NCI-H146 treated with DMSO at 0.1 percent for 48 hours (cell line): ENCODE data around the gene HCN2.

Experiments used
- DNase-seq: peaks from one replicate; lab custom pipeline; 2025; ENCODE audit not compliant: unreplicated experiment; lab: John Stamatoyannopoulos, UW

The HCN2 gene

DNA sequence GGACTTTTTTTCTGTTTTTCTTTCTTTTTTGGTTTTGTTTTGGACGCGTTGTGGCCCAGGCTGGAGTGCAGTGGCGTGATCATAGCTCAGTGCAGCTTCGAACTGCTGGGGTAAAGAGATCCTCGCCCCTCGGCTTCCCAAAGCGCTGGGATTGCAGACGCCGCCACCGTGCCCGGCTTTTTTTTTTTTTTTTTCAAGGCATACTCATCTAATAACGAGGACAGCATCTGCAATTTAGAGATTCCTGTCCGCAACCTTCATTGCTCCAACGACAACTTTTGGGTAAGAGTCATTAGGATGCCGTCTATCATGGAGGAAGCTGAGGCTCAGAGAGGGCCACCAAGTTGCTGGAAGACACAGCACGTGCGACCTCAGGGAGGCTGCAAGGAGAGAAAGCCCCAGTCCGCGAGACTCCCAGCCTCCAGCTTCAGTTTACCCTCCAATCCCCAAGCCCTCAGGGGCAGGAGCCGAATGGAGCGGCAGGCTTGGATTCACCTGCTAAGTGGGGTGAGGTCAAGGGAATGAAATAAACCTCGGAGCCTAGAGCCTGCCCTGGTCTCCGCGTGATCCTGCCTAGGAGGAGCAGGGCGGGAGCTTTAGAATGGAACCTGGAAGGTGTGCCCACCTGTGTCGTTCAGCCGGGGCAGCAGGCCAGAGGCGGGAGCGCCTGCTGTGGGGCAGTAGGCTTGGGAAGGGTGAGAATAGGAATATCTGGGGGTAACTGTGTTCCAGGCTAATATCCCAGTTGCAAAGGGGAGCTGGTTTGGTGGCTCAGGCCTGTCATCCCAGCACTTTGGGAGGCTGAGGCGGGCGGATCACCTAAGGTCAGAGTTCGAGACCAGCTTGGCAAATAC, 44.3 kb downstream of the HCN2 start:
- DNase-seq, result no peak

DNA sequence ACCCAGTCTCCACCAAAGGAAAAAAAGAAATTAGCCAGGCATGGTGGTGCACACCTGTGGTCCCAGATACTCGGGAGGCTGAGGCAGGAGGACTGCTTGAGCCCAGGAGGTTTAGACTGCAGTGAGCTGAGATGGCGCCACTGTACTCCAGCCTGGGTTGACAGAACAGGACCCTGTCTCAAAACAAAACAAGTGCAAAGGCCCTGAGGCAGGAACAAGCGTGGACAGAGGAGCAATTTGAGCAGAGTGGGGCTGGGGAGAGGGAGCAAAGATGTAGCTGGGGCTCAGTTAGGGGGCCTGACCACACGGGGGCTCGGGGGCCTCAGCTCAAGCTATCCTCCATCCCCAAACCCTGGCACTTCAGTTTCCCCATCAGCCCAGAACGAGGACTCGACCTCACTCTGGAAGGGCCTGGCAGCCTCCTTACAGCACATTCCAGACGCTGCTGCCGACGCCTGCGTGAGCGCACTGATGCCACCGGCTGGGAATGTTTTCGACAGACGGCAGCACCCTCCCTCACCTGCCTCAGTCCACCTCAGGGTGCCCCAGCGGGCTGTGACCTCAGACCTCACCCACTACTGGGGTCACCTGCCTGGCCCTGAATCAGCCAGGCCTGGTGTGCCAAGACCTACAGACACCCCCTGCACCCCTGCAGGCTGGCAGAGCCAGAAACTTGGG, 45.4 kb downstream of the HCN2 start:
- DNase-seq, result no peak

DNA sequence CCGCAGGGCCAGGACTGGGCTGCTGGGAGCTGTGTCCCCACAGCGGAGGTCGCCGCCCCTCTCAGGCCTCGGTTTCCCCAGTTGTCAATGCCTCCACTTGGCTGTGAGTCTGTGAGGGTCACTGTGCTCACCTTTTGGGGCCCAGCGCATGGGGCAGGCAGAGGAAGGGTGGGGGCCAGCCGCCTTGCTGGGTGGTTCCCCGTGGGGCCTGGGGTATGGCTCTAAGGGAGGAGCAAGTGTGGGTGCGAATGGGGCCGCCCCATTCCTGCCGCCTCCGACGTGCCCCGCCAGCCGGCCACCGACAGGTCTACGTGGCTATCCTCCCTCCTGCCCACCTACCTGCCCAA, 49.2 kb downstream of the HCN2 start:
- DNase-seq, result no peak

DNA sequence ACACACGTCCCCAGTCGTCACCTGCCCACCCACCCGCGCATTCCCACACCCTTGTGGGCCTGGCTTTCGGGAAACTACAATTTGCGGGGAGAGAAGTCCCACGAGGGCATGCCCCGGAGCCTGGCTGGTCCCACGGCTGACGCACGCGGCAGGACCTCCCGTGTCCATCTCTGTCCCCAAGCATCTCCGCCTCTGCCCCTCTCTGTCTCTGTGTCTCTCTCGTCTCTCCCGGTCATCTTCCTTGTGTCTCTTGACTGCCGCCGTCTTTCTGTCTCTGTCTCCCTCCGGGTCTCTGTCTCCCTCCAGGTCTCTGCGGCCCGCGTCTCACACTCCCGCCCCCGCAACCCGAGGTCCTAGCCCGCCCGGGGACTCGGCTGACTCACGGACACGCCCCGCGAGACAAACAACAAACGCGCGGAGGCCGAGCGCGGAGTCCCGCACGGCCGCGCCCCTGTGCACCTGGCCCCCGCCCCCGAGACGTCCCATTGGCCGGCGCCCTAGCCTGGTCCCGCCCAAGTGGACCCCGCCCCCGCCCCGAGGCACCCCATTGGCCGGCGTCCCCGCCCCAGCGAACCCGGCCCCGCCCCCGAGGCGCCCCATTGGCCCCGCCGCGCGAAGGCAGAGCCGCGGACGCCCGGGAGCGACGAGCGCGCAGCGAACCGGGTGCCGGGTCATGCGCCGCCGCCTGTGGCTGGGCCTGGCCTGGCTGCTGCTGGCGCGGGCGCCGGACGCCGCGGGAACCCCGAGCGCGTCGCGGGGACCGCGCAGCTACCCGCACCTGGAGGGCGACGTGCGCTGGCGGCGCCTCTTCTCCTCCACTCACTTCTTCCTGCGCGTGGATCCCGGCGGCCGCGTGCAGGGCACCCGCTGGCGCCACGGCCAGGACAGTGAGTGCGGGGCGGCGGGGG, 49.8 kb downstream of the HCN2 start, which contains the start of gene FGF22:
Gene FGF22 (plus strand): TSS at position 627 of the 908 bp plus-strand sequence. CDS start 47 bp downstream, at position 674.
- DNase-seq, result peak; percentile 46

DNA sequence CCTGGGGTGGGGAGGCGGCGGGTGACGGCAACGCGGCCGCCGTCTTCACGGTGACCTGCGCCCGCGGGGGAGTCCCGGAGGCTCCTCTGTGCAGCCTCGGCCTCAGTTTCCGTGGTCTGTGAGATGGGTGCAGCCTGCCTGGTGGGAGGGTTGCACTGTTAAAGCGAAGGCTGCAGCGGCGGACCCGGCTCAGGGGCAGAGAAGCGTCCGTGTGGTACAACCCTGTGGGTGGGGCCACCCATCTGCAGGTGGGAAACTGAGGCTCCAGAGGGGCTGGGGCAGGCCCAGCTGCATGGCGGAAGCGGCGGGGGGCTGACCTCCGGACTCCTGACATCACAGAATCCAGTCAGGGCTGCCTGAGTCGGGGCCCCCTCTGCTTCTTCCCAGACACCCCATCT, 50.5 kb downstream of the HCN2 start:
- no peak for DNase-seq

DNA sequence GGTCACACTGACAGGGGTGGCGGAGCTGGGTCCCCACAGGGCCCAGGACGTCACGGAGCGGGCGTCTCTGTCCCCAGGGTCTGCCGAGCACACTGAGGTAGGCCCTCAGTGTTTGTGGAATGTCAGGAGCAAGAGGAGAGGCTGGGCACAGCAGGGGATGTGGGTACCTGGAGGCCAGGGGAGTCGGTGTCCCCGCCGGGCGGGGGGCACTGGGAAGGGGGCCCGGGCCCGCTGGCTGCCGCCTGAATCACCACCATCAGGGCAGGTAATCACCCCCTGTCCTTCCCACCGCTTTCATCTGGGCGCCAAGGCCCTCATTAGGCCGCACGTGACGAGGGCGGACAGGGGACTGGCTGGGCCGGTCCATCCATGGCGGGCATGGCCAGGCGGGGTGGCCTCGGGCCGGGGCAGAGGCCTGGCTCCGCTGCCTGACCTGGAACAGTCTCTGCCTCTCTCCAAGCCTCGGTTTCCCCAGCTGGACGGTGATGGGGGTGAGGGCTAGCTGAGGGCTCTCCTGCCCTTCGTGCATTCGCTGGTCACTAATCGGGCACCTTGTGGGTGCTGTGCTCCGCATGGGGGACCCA, 51.0 kb downstream of the HCN2 start:
- no peak for DNase-seq

DNA sequence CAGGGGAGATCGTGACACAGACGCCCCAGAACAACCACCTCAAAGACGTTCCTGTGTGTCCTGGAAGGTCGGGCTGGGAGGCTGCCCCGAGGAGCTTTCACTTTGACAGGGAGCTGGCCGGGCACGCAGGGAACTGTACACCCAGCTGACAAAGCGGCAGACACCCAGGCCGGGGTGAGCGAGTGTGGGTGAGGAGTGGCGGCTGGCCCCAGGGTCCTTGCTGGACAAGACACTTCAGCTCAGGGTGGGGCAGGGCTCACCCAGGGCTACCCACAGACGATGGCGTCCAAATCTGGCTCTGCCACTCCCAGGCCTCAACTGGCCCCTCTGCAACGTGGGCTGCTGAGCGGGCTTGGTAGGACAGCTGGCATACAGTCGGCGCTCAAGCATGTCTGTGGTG, 52.0 kb downstream of the HCN2 start:
- DNase-seq, result no peak

DNA sequence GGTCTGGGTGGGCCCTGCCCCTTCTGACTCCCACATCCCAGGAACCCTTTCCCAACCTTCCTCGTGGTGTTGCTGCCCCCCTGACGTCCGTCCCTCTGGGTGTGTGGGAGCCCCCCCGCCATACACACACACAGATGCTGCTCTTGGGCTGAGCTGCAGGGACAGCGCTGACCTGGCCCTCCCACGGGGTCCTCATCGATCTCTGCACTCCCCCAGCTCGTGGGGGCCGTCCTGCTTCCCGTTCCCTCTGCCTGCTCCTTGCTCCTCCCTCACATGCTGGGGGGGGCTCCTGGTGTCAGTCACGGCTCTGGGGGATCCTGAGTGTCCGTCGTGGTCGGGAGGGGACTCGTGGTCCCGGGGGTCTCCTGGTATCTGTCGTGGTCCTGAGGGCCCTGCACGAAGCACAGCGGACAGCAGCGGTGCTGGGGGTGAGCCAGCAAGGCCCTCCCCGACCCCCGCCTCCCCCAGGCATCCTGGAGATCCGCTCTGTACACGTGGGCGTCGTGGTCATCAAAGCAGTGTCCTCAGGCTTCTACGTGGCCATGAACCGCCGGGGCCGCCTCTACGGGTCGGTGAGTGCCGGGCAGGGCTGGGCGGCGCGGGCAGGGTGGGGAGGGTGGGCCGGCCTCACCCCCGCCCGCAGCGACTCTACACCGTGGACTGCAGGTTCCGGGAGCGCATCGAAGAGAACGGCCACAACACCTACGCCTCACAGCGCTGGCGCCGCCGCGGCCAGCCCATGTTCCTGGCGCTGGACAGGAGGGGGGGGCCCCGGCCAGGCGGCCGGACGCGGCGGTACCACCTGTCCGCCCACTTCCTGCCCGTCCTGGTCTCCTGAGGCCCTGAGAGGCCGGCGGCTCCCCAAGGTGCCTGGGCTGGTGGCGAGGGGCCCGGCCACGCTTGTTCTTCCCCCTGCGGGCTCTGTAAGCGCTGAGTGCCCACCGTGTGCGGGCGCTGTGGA, 53.4 kb downstream of the HCN2 start:
- DNase-seq, result no peak

DNA sequence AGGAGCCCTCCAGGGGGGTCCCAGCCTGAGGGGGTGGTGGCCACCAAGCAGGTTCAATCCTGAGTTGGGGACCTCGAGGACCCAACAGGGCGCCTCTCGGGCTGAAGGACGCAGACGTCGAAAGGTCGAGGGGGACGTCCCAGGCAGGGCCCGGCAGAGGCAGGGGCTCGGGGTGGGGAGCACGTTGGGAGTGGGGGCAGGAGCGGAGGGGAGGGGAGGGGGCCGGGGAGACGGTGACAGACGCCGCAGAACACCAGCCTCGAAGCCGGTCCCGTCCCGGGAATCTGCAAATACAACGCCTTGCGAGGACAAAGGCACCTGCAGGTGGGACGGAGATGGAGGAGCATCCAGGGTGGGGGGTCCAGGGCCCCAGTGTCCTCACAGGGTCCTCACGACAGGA, 54.1 kb downstream of the HCN2 start:
- no peak for DNase-seq

DNA sequence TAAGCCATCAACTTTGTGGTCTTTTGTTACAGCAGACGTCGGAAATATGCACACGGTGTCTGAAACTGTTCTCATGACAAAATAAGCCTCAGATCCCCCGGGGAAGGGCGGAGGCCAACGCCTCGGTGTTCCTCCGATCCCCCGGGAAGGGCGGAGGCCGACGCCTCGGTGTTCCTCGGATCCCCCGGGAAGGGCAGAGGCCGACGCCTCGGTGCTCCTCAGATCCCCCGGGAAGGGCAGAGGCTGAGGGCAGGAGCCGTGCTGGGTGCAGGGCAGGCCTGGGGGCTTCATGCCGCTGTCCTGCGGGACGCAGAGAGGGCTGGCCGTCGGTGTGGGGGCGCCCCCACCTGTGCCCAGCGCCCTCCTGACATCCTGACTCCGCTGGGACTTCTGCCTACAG, 54.7 kb downstream of the HCN2 start:
- DNase-seq, result no peak

DNA sequence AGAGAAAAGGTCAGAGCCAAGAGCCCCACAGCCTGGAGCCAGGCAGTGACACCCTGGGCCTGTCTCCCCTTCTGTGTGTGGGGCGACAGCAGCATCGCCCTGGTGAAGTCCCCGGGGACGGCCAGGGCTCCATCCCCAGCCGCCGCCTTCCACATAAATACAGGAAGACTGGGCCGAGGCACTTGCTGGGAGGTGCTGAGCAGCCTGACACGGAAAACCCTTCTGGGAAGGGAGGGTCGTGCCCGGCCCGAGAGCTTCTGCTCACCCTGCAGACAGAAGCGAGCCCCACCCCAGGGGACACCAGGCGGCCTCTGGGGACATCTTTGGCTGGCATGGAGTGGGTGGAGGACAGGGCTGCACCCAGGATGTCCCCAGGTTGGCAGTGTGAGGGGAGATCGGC, 55.1 kb downstream of the HCN2 start:
- DNase-seq, result no peak

DNA sequence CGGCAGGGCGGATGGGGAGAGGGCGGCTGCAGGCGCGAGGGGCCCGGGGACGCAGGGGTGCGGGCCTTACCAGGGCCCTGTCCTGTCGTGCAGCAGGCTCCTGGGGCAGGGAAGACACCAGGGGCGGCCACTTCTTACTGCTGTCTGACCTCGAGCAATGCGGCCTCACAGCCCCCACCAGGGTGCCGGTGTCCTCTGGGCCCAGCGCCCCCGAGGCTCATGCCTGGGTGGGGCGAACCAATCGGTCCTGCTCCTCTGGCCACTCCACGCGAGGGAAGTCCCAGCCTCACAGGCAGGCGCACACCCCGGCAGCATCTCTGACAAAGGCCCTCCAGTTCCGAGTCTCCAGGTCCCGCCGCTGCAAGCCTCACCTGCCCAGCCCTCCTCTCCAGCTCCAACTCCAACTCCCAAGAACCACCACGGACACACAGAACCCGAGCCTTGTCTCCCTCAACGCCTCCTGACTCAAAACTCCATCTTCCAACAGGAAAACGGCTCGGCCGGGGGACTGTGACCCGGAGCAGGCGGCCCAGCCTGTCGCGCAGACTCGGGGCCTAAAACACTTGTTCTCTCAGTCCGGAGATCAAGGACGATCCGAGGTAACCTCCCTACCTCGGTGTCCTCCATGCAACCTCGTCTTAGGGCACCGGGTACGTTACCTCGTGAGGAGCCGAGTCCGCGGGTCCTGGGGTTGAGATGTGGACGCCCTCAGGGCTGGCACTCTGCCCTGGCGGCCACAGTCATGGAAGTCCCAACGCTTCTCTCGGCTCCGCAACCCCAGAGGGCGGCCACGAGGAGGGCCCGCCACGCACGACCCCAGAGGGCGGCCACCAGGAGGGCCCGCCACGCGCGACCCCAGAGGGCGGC, 56.5 kb downstream of the HCN2 start:
- DNase-seq, result no peak

DNA sequence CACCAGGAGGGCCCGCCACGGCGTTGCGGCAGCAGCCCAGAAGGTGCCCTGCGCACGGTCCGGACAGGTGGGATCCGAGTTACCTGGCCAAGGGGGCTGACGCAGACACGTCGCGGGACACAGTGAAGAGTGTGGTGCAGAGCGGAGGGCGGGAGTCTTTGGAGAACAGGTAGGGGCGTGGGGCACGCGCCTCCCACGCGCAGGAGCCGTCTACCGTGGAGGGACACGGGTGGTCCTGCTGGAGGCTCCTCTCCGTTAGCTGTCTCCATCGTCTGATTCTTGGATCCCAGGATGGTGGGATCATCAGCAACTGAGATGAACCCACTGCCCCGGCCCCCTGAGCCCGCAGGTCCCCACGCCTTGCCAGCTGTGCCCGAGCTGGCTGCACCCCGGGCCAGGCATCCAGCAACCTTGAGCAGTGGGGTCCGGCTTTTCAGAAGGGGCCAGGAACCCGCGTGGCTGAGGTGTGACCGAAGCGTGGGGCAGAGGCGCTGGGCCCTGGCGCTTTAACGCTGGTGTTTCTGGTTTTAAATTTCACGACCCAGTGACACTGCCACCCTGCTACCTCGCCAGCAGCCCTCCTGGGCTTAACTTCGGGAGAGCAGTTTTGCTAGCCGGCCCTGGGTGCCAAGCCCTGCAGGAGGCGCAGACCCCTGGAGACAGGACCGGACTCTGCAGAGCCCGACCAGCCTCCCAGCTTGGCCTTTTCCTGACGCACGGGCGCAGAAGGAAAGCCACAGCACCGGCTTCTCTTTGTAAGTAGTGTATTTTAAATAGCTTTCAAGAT, 57.3 kb downstream of the HCN2 start:
- no peak for DNase-seq

DNA sequence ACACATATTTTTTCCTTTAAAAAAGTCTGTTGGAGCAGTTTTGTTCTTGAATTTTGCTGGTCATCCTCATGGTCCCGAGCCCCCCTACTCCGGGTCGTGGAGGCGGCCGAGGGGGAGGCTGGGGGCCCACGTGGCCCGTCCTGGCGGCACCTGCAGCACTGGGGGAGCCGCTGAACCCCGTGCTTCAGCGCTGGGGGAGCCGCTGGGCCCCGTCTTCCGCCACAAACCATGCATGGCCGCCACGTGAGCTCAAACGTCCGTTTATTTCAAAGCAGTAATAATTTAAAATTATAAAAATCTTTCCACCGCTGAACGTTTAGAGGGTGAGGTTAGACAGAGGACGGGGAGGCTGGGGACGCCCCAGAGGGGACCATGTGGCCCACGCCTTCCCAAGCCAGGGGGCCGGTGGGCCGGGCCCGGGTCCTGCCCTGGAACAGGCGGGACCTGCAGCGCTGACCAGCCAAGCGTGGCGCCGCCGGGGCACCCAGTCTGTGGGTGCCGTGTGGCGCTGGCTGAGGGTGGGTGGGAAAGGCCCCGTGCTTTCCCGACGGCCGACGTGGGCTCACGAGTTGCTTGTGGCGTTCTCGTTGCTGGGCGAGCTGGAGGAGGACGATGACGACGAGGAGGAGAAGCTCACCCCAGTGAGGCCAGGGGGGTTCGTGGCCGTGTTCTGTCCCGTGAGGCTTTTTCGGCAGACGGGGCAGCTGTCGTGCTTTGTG, 58.0 kb downstream of the HCN2 start:
- DNase-seq, result no peak

DNA sequence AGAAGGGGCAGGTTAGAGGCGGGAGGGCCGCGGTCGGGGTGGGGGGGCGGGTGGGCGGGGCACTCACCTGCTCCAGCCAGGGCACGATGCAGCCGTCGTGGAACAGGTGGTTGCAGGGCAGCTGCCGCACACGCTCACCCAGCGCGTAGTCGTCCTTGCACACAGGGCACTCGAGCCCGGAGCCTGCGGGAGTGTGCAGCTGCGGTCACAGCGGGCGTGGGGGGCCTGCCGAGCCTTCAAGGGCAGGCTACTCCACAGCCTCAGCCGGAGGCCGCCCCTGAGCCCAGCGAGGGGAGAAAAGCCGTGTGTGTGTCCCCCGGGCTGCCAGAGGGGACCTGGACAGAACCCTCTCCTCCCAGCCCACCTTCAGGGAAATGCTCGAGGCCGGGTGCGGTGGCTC, 58.6 kb downstream of the HCN2 start:
- DNase-seq, result no peak

DNA sequence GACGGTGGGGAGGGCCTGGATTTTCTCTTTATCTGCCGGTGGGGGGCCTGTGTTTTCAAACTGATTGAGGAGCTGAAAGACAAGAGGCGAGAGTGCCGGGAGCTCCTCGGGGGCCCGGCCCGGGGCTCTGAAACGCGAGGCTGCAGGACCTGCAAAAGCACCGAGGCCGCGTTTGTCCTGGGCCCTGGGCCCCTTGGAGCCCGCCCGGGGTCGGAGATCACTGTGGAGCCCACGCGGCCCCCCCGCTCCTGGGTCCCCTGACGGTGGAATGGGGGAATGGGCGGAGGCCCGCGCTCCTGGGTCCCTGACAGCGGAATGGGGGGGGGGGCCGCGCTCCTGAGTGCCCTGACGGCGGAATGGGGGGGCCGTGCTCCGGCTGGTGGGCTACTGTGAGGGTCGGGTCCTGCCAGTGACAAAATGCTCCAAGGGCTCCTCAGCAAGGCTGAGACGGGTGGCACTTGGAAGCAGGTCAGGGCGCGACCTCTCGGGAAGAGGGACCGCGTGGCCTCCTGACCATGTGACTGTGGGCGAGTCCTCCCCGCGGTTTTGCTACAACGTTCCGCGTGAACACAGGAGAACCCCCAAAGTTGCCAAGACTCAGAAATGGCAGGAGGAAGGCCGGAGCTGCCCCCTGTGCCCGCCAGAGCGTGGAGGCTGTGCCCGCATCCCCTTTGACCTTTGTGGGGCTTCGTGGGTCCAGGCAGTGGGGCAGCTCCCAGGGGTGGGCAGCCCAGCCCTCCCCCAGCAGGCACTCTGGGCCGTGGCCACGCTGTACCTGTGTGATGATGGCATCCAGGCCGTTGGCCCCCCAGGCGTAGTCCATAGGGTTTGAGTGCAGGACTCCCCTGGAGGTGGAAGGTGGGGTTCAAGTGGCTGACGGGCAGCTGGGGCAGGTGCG, 59.5 kb downstream of the HCN2 start:
- no peak for DNase-seq

DNA sequence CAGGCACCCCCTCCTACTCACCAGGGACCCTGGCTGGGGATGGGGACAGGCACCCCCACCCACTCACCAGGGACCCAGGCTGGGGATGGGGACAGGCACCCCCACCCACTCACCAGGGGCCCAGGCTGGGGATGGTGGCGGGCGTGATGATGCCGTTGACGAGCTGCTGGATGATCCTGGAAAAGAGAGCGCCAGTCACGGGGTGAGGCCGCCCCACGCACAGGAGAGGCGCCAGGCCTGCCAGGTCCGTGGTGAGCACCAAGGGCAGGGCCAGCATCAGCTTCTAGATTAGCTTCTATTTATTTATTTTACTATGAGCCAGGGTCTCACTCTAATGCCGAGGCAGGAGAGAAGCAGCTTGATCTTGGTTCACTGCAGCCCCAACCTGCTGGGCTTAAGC, 60.4 kb downstream of the HCN2 start:
- no peak for DNase-seq
